ENCODE data around the gene FBXL7. TPM values are rescaled to one million over a fixed set of nuclear protein-coding genes. Genes with fewer than 3 reads are reported as not detected.

The FBXL7 gene
- total RNA-seq, 1 experiment from 2014 or later: not detected

DNA sequence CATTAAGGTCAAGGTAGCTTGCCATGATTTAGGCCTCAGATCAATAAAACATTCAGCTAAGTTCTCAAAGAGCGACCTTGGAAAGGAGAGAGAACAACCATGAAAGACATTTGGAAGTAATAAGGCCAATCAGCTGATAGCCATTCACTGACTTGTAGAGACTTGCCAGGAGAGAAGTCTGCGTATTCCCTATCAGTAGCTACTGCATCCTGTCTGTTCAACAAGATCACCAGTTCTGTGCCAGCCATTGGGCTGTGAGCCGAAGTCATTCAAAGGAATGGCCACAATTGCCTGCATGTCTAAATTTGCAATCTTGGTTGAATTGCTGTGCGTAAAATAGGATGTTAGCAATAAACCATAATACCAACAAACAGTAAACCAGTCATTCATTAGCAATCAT is 219.8 kb downstream of the FBXL7 start:
- Histone ChIP-seq H3K27ac (no peak overlapping the region), H2AFZ (no peak overlapping the region), H4K20me1 (ENCODE audit: insufficient read depth) (no peaks in the 10 kb centered on the region), H3K4me1 (replicated peaks; ENCODE audit: insufficient read depth) (no peaks in the 10 kb centered on the region), H3K4me2 (no peak overlapping the region), H3K27me3 (ENCODE audit: insufficient read depth, low read depth) (peaks cover 18% of the 10 kb centered on the region; the same call in 1 of the 2 replicates), H3K4me3 (no peak overlapping the region), H3K9me2 (ENCODE audit: insufficient read depth) (no peaks in the 10 kb centered on the region), H3F3A (ENCODE audit: insufficient read depth, low read depth) (no peaks in the 10 kb centered on the region), H3K9me3 (ENCODE audit: insufficient read depth, low read depth) (no peaks in the 10 kb centered on the region), H3K79me2 (ENCODE audit: low read depth) (no peaks in the 10 kb centered on the region), H3K36me3 (ENCODE audit: low read depth) (no peaks in the 10 kb centered on the region)
- no TSS peak for BruUV-seq (replicated peaks)
- TF ChIP-seq, protein P1, sequence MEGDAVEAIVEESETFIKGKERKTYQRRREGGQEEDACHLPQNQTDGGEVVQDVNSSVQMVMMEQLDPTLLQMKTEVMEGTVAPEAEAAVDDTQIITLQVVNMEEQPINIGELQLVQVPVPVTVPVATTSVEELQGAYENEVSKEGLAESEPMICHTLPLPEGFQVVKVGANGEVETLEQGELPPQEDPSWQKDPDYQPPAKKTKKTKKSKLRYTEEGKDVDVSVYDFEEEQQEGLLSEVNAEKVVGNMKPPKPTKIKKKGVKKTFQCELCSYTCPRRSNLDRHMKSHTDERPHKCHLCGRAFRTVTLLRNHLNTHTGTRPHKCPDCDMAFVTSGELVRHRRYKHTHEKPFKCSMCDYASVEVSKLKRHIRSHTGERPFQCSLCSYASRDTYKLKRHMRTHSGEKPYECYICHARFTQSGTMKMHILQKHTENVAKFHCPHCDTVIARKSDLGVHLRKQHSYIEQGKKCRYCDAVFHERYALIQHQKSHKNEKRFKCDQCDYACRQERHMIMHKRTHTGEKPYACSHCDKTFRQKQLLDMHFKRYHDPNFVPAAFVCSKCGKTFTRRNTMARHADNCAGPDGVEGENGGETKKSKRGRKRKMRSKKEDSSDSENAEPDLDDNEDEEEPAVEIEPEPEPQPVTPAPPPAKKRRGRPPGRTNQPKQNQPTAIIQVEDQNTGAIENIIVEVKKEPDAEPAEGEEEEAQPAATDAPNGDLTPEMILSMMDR (conservative IDR thresholded peaks at IDR 0.05): no peak
- no peak for TF ChIP-seq EZH2 (IDR thresholded peaks at IDR 0.05; ENCODE audit: low read depth)
- no peak for DNase-seq
- CTCF ChIA-PET: no interaction called here
- intact Hi-C loops (cut with micrococcal nuclease; ENCODE audit: unreplicated experiment): no loop called here
- POLR2A ChIA-PET (ENCODE audit: unreplicated experiment): no interaction called here

DNA sequence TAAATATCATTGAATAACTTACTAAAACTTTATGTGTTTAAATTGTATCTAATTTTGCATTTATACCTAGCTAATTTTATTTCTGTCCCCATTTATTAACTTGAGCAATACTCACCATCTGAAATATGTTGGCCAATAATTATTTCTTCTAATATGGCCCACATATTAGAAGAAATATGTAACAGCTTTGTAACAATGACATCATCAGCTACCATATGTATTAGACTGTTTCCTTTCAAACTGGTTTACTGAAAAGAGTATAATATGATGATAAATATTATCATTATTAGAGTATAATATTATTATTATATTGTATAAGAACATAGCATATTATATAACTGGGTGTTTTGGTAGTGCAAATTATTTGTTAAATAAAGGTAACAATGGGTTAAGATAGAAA is 220.5 kb downstream of the FBXL7 start:
- no peaks in the 10 kb centered on the region for H3K9me3 ChIP-seq (ENCODE audit: insufficient read depth, low read depth)
- no peak overlapping the region for H3K27ac ChIP-seq
- no peaks in the 10 kb centered on the region for H3K36me3 ChIP-seq (ENCODE audit: low read depth)
- no TSS peak for BruUV-seq (replicated peaks)
- TF ChIP-seq, protein P1 (conservative IDR thresholded peaks at IDR 0.05): no peak
- no peak for TF ChIP-seq EZH2 (IDR thresholded peaks at IDR 0.05; ENCODE audit: low read depth)
- H4K20me1 ChIP-seq (ENCODE audit: insufficient read depth): no peaks in the 10 kb centered on the region
- H3K79me2 ChIP-seq (ENCODE audit: low read depth): no peaks in the 10 kb centered on the region
- DNase-seq: no peak
- H3K4me2 ChIP-seq: no peak overlapping the region
- H3K27me3 ChIP-seq (ENCODE audit: insufficient read depth, low read depth): peaks cover 18% of the 10 kb centered on the region; the same call in 1 of the 2 replicates
- H3K4me1 ChIP-seq (replicated peaks; ENCODE audit: insufficient read depth): no peaks in the 10 kb centered on the region
- no peak overlapping the region for H3K4me3 ChIP-seq
- no peak overlapping the region for H2AFZ ChIP-seq
- ChIA-PET POLR2A (ENCODE audit: unreplicated experiment) (no interaction called here), CTCF (no interaction called here)
- H3K9me2 ChIP-seq (ENCODE audit: insufficient read depth): no peaks in the 10 kb centered on the region
- intact Hi-C loops (cut with micrococcal nuclease; ENCODE audit: unreplicated experiment): no loop called here
- no peaks in the 10 kb centered on the region for H3F3A ChIP-seq (ENCODE audit: insufficient read depth, low read depth)

DNA sequence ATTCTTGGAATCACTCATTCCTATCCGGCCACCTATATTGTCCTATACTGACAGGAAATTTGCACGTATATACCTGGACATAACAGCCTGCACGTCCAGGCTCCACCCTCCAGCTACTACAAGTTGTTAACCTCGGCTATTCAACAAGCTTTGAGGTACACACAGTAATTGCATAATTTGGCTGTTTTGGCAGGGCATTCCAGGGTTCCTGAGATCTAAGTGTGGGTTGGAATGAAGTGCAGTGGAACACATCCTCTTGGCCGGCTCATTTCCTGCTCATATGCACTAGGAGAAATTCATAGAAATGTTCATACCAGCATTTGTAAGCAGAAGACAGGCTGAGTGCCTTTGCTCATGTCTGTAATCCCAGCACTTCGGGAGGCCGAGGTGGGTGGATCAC is 222.3 kb downstream of the FBXL7 start:
- no peaks in the 10 kb centered on the region for H3F3A ChIP-seq (ENCODE audit: insufficient read depth, low read depth)
- DNase-seq: no peak
- H3K9me3 ChIP-seq (ENCODE audit: insufficient read depth, low read depth): no peaks in the 10 kb centered on the region
- BruUV-seq (replicated peaks): no TSS peak
- H3K36me3 ChIP-seq (ENCODE audit: low read depth): no peaks in the 10 kb centered on the region
- H3K27me3 ChIP-seq (ENCODE audit: insufficient read depth, low read depth): peaks cover 7% of the 10 kb centered on the region; the same call in 1 of the 2 replicates
- H3K4me1 ChIP-seq (replicated peaks; ENCODE audit: insufficient read depth): no peaks in the 10 kb centered on the region
- no peak overlapping the region for H3K4me3 ChIP-seq
- no peak overlapping the region for H3K4me2 ChIP-seq
- TF ChIP-seq, protein P1 (conservative IDR thresholded peaks at IDR 0.05): no peak
- TF ChIP-seq EZH2 (IDR thresholded peaks at IDR 0.05; ENCODE audit: low read depth): no peak
- H2AFZ ChIP-seq: no peak overlapping the region
- H4K20me1 ChIP-seq (ENCODE audit: insufficient read depth): no peaks in the 10 kb centered on the region
- no peak overlapping the region for H3K27ac ChIP-seq
- no peaks in the 10 kb centered on the region for H3K79me2 ChIP-seq (ENCODE audit: low read depth)
- POLR2A ChIA-PET (ENCODE audit: unreplicated experiment): no interaction called here
- intact Hi-C loops (cut with micrococcal nuclease; ENCODE audit: unreplicated experiment): no loop called here
- no peaks in the 10 kb centered on the region for H3K9me2 ChIP-seq (ENCODE audit: insufficient read depth)
- CTCF ChIA-PET: no interaction called here
